ENCODE measurements around the gene PPP1R18.
"Not testable (repeated sequence)": the region's sequence is repeated elsewhere in the genome, so short reads cannot be mapped to it uniquely, and the experiment has no call there.

Gene PPP1R18

DNA sequence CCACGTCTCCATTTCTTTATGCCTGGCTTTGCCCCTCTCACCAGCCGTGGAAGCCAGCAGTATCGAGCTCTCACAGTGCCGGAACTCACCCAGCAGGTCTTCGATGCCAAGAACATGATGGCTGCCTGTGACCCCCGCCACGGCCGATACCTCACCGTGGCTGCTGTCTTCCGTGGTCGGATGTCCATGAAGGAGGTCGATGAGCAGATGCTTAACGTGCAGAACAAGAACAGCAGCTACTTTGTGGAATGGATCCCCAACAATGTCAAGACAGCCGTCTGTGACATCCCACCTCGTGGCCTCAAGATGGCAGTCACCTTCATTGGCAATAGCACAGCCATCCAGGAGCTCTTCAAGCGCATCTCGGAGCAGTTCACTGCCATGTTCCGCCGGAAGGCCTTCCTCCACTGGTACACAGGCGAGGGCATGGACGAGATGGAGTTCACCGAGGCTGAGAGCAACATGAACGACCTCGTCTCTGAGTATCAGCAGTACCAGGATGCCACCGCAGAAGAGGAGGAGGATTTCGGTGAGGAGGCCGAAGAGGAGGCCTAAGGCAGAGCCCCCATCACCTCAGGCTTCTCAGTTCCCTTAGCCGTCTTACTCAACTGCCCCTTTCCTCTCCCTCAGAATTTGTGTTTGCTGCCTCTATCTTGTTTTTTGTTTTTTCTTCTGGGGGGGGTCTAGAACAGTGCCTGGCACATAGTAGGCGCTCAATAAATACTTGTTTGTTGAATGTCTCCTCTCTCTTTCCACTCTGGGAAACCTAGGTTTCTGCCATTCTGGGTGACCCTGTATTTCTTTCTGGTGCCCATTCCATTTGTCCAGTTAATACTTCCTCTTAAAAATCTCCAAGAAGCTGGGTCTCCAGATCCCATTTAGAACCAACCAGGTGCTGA is 37.6 kb upstream of the PPP1R18 start:
- H3K27me3 ChIP-seq (ENCODE audit: insufficient read depth, low read length); H3K9me3 ChIP-seq (ENCODE audit: insufficient read depth, low read depth, low read length); H3K27ac ChIP-seq (ENCODE audit: low read length); H3K9ac ChIP-seq (ENCODE audit: low read depth, low read length); H3K4me1 ChIP-seq (ENCODE audit: insufficient read depth, low read length); H3K4me3 ChIP-seq (ENCODE audit: low read length): not testable (repeated sequence)
- peaks cover 62% of the 10 kb centered on the region for H3K36me3 ChIP-seq (ENCODE audit: insufficient read depth, low read depth, low read length)

DNA sequence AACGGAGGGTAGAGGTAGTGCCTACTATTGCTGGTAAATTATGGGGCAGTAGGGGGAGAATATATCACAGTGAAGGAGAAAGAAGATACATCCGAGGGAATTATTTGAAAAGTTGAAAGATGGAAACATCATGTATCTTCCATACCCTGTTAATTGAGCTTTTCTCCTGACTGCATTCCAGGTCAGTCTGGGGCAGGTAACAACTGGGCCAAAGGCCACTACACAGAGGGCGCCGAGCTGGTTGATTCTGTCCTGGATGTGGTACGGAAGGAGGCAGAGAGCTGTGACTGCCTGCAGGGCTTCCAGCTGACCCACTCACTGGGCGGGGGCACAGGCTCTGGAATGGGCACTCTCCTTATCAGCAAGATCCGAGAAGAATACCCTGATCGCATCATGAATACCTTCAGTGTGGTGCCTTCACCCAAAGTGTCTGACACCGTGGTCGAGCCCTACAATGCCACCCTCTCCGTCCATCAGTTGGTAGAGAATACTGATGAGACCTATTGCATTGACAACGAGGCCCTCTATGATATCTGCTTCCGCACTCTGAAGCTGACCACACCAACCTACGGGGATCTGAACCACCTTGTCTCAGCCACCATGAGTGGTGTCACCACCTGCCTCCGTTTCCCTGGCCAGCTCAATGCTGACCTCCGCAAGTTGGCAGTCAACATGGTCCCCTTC is 36.9 kb upstream of the PPP1R18 start:
- Histone ChIP-seq H3K9ac (ENCODE audit: low read depth, low read length) (peak overlapping the region; percentile 10; the same call in 1 of the 2 replicates), H3K4me3 (ENCODE audit: low read length) (peak overlapping the region; percentile 98; the same call in 1 of the 2 replicates), H3K36me3 (ENCODE audit: insufficient read depth, low read depth, low read length) (peaks cover 62% of the 10 kb centered on the region)
- not testable (repeated sequence) for H3K27me3 ChIP-seq (ENCODE audit: insufficient read depth, low read length); H3K9me3 ChIP-seq (ENCODE audit: insufficient read depth, low read depth, low read length); H3K27ac ChIP-seq (ENCODE audit: low read length); H3K4me1 ChIP-seq (ENCODE audit: insufficient read depth, low read length)

DNA sequence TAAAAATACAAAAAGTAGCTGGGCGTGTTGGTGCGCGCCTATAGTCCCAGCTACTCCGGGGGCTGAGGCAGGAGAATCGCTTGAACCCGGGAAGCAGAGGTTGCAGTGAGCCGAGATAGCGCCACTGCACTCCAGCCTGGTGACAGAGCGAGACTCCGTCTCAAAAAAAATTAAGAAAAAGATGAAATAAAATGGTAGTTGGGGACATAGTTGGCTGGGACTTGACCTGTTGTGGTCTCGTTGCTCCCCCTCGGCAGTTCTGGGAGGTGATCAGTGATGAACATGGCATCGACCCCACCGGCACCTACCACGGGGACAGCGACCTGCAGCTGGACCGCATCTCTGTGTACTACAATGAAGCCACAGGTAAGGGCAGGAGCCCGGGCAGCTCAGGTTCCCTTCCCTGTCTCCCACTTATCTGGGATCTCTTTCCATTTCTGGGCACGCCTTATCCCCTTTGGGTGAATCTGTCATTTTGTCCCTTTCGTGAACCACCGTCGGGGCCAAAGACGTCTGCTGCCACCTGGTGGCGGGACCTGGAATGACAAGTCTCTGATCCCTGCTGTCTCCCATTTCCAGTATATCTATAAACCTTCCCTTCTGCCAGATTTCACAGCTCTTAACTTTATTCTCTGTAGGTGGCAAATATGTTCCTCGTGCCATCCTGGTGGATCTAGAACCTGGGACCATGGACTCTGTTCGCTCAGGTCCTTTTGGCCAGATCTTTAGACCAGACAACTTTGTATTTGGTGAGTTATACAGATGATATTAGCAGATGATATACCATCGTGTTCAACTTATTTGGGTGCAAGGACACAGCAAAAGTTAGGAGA is 36.1 kb upstream of the PPP1R18 start:
- Histone ChIP-seq H3K27me3 (ENCODE audit: insufficient read depth, low read length) (no peaks in the 10 kb centered on the region), H3K9me3 (ENCODE audit: insufficient read depth, low read depth, low read length) (no peaks in the 10 kb centered on the region), H3K27ac (ENCODE audit: low read length) (no peak overlapping the region), H3K36me3 (ENCODE audit: insufficient read depth, low read depth, low read length) (peaks cover 54% of the 10 kb centered on the region), H3K9ac (ENCODE audit: low read depth, low read length) (peak overlapping the region; percentile 99; the same call in 1 of the 2 replicates), H3K4me3 (ENCODE audit: low read length) (peak overlapping the region; percentile 98), H3K4me1 (ENCODE audit: insufficient read depth, low read length) (peaks cover 8% of the 10 kb centered on the region)

DNA sequence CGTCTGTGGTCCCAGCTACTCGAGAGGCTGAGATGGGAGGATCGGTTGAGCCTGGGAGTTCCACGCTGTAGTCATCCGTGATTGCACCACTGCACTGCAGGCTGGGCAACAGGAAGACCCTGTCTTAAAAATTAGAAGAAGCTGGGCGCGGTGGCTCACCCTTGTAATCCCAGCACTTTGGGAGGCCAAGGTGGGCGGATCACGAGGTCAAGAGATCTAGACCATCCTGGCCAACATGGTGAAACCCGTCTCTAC is 35.5 kb upstream of the PPP1R18 start:
- Histone ChIP-seq H3K4me3 (ENCODE audit: low read length) (peak overlapping the region; percentile 98), H3K9ac (ENCODE audit: low read depth, low read length) (peak overlapping the region; percentile 99), H3K27ac (ENCODE audit: low read length) (peak overlapping the region; percentile 56), H3K36me3 (ENCODE audit: insufficient read depth, low read depth, low read length) (peaks cover 50% of the 10 kb centered on the region)
- H3K27me3 ChIP-seq (ENCODE audit: insufficient read depth, low read length); H3K4me1 ChIP-seq (ENCODE audit: insufficient read depth, low read length); H3K9me3 ChIP-seq (ENCODE audit: insufficient read depth, low read depth, low read length): not testable (repeated sequence)

DNA sequence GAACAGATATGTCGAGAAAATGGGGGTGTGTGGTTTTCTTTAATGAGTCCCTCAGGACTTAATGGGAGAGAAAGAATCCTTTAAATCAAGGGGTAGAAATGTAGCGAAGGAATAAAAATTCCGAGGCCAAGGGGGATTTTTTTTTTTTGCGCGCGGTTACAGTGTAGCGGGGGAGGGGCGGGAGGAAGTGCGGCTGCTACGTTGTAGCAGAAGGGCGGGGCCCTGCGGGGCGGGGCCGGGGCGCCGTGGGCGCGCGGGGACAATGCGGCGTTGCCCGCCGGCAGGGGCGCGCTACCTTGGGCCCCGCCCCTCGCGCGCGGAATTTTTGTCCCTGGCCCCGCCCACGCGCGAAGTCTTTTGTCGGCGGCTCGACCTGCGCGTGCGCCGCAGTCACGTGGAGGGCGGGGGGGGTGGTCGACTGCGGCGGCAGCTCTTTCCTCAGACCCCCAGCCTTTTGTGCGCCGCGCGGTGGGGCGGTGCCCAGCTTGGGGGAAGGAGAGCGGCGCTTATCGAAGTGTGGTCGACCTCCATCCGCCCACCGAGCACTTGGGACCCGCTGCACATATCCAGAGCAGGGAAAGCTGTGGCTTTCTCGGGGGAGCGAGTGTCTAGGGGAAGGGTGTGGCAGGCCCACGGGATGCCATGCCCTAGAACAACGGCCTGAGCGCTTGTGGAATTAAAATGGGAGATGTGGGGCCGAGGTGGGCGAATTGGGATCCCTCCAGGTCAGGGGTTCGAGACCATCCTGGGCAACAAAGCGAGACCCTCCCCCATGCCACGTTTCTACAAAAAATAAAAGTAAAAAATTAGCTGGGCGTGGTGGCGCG is 35.0 kb upstream of the PPP1R18 start:
- peaks cover 50% of the 10 kb centered on the region for H3K36me3 ChIP-seq (ENCODE audit: insufficient read depth, low read depth, low read length)
- H3K4me1 ChIP-seq (ENCODE audit: insufficient read depth, low read length) = peaks cover 9% of the 10 kb centered on the region
- H3K27me3 ChIP-seq (ENCODE audit: insufficient read depth, low read length) = no peaks in the 10 kb centered on the region
- H3K4me3 ChIP-seq (ENCODE audit: low read length) = peak overlapping the region; percentile 98
- H3K9me3 ChIP-seq (ENCODE audit: insufficient read depth, low read depth, low read length) = no peaks in the 10 kb centered on the region
- H3K9ac ChIP-seq (ENCODE audit: low read depth, low read length) = peak overlapping the region; percentile 99
- H3K27ac ChIP-seq (ENCODE audit: low read length) = peak overlapping the region; percentile 80

DNA sequence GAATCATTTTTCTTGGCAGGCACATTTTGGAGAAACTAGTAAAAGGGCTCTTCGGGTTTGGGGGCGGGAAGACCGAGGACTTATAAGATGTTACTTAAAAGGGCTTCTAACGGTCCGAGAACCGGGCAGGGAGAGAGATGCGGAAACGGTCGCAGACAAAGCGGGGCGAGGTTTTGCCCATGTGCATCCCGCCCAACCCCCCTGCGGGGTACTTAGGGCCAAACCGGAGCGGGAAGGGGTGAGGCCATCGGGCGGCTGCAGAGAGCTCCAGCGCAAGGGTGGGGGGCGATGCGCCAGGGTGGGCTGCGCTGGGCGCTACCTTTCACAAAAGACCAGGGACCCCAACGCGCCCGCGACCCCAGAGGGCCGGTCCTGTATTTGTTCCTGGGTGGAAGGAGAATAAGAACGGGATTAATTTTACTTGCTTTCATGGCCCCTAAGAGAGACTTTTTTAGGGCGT is 34.3 kb upstream of the PPP1R18 start:
- Histone ChIP-seq H3K4me3 (ENCODE audit: low read length) (peak overlapping the region; percentile 98), H3K4me1 (ENCODE audit: insufficient read depth, low read length) (peaks cover 10% of the 10 kb centered on the region), H3K36me3 (ENCODE audit: insufficient read depth, low read depth, low read length) (peaks cover 46% of the 10 kb centered on the region), H3K27ac (ENCODE audit: low read length) (peak overlapping the region; percentile 80), H3K9me3 (ENCODE audit: insufficient read depth, low read depth, low read length) (no peaks in the 10 kb centered on the region), H3K9ac (ENCODE audit: low read depth, low read length) (peak overlapping the region; percentile 99), H3K27me3 (ENCODE audit: insufficient read depth, low read length) (no peaks in the 10 kb centered on the region)

DNA sequence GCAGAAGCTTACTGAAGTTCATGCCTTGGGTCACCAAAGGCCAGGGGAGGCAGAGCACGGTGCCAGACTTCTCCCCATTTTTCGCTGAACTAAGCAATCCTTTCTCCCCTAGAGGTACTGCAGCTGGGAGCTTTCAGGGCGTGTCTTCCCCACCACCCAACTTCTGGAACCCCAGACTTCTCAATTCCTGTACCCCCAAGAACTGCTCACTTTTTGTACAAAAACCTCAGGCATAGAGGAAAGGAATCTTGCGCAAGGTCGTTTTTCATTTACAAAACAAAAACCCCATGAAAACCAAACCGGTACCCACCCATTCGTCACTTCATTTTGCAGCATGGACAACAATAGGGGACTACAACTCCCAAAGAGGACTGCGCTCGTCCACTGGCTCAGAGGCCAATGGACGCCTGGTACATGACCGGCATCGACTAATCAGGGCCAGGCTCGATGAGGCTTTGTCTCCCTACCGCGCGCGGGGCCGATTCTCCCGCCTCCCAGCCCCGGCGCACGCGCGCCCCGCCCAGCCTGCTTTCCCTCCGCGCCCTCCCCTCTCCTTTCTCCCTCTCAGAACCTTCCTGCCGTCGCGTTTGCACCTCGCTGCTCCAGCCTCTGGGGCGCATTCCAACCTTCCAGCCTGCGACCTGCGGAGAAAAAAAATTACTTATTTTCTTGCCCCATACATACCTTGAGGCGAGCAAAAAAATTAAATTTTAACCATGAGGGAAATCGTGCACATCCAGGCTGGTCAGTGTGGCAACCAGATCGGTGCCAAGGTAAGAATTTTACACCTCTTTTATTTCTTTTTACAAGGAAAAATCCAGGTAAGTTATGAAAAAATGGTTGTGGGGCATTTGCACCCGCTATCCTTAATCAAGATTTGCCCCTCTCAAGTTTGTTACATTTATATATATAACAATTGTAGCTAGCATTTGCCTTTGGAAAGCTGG is 33.6 kb upstream of the PPP1R18 start, which contains the start of gene TUBB:
TSS of gene TUBB (plus strand) at position 562 of the 947 bp plus-strand sequence. CDS start at position 717, 155 bp downstream.
- peak within 1 kb of the TSS; percentile 91 for H3K27ac ChIP-seq (ENCODE audit: low read length)
- H3K4me1 ChIP-seq (ENCODE audit: insufficient read depth, low read length) = peaks cover 10% of the 10 kb centered on the region

DNA sequence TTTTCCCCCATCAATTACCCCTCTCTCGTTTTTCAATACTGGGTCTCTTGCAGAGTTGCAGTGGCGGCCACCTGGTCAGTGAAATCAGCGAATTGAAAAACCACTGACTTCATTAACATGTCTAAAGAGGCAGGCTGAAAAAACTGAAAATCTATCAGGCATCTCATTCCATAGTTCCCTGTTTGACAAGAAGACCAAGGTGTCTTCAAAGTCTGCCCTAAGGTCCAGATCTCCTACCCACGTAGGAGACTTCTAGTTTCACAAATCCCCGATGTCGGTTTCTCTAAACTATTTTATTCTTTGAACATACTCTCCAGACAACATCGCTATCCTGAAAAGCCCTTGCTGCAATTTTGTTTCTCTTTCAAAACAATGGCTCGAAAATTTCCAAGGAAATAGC is 32.9 kb upstream of the PPP1R18 start:
- Histone ChIP-seq H3K4me1 (ENCODE audit: insufficient read depth, low read length) (peaks cover 10% of the 10 kb centered on the region), H3K9me3 (ENCODE audit: insufficient read depth, low read depth, low read length) (no peaks in the 10 kb centered on the region), H3K36me3 (ENCODE audit: insufficient read depth, low read depth, low read length) (peaks cover 40% of the 10 kb centered on the region), H3K27ac (ENCODE audit: low read length) (peak overlapping the region; percentile 91), H3K9ac (ENCODE audit: low read depth, low read length) (peak overlapping the region; percentile 95), H3K27me3 (ENCODE audit: insufficient read depth, low read length) (no peaks in the 10 kb centered on the region), H3K4me3 (ENCODE audit: low read length) (peak overlapping the region; percentile 64)

More for the DNA sequence above, 33.6 kb upstream of the PPP1R18 start, which contains the start of gene TUBB:
- Histone ChIP-seq H3K9me3 (ENCODE audit: insufficient read depth, low read depth, low read length) (no peaks in the 10 kb centered on the region), H3K36me3 (ENCODE audit: insufficient read depth, low read depth, low read length) (peaks cover 40% of the 10 kb centered on the region), H3K27me3 (ENCODE audit: insufficient read depth, low read length) (no peaks in the 10 kb centered on the region), H3K4me3 (ENCODE audit: low read length) (peak within 1 kb of the TSS; percentile 98), H3K9ac (ENCODE audit: low read depth, low read length) (peak within 1 kb of the TSS; percentile 99)

DNA sequence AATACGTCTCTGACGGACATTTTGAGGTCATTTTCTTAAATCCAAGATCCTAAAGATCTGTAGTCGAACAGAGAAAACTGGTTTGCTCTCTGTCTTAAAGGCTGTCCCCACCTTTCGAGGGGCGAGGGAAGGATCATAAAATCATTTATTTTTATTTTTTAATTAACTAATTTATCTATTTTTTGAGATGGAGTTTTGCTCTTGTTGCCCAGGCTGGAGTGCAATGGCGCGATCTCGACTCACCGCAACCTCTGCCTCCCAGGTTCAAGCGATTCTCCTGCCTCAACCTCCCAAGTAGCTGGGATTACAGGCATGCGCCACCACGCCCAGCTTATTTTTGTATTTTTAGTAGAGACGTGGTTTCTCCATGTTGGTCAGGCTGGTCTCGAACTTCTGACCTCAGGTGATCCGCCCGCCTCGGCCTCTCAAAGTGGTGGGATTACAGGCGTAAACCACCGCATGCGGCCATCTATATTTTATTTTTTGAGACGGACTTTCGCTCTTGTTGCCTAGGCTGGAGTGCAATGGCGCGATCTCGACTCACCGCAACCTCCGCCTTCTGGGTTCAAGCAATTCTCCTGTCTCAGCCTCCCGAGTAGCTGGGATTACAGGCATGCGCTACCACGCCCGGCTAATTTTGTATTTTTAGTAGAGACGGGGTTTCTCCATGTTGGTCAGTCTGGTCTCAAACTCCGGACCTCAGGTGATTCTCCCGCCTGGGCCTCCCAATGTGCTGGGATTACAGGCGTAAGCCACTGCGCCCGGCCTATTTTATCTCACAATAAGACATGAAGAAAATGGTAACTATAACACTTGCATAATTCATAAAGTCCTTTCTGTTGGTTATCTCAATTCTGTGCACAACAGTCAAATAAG is 31.6 kb upstream of the PPP1R18 start:
- peak overlapping the region; percentile 64 for H3K4me3 ChIP-seq (ENCODE audit: low read length)
- peaks cover 40% of the 10 kb centered on the region for H3K36me3 ChIP-seq (ENCODE audit: insufficient read depth, low read depth, low read length)
- H3K9me3 ChIP-seq (ENCODE audit: insufficient read depth, low read depth, low read length); H3K4me1 ChIP-seq (ENCODE audit: insufficient read depth, low read length); H3K27me3 ChIP-seq (ENCODE audit: insufficient read depth, low read length): not testable (repeated sequence)
- H3K27ac ChIP-seq (ENCODE audit: low read length) = peak overlapping the region; percentile 75
- peak overlapping the region; percentile 95 for H3K9ac ChIP-seq (ENCODE audit: low read depth, low read length)

Measured in iPS-20b (cell line).